Panc1 (cell line): Measurements from ENCODE around the gene CUL5.

ENCODE experiments used
- POLR2AphosphoS5 ChIP-seq: IDR thresholded peaks from 2 replicates; pipeline ENCODE4 v1.6.1; 2012; ENCODE audit warnings: mild to moderate bottlenecking, low read depth, low read length, moderate library complexity
- TF ChIP-seq, protein P1 (sequence below): fragments of 450-650 bp; IDR thresholded peaks from 2 replicates; pipeline ENCODE4 v1.5.1; 2017; ENCODE audit warnings: mild to moderate bottlenecking

DNA sequence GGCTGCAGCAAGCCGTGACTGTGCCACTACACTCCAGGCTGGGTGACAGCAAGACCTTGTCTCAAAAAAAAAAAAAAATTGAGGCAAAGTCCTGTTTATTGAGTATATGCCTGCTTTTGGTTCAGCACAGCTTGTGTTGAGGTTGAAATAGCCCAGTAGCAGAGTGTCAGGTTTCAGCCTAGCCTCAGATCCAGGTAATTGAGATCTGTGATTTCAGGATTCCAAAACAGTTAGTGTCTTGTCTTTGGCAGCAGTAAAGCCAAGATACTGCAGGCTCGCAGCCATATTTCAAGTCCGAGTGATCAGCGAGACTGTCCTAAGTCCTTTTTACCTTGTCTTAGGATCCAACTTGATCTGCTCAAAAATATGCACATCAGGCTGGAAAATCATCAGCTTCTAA lies 27.0 kb downstream of the CUL5 start:
- TF ChIP-seq, protein P1, sequence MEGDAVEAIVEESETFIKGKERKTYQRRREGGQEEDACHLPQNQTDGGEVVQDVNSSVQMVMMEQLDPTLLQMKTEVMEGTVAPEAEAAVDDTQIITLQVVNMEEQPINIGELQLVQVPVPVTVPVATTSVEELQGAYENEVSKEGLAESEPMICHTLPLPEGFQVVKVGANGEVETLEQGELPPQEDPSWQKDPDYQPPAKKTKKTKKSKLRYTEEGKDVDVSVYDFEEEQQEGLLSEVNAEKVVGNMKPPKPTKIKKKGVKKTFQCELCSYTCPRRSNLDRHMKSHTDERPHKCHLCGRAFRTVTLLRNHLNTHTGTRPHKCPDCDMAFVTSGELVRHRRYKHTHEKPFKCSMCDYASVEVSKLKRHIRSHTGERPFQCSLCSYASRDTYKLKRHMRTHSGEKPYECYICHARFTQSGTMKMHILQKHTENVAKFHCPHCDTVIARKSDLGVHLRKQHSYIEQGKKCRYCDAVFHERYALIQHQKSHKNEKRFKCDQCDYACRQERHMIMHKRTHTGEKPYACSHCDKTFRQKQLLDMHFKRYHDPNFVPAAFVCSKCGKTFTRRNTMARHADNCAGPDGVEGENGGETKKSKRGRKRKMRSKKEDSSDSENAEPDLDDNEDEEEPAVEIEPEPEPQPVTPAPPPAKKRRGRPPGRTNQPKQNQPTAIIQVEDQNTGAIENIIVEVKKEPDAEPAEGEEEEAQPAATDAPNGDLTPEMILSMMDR: no peak
- no peak for TF ChIP-seq POLR2AphosphoS5
